Epithelial cell of esophagus (primary cell): ENCODE results near the gene SLC40A1.

ENCODE experiments used
- DNase-seq: peaks from one replicate; pipeline ENCODE4 v3.0.0; 2010; ENCODE audit warnings: low read depth
- H3K4me3 ChIP-seq: 2 replicates; pipeline ENCODE4 v1.5.1; 2011; ENCODE audit warnings: mild to moderate bottlenecking, low read length, control low read depth
- CTCF ChIP-seq: IDR thresholded peaks from 2 replicates; pipeline ENCODE4 v1.5.1; 2011; ENCODE audit warnings: low read depth, mild to moderate bottlenecking, low read length, control low read depth, inconsistent platforms; ENCODE audit not compliant: insufficient read depth; ENCODE audit errors: missing control alignments

The SLC40A1 gene

GRCh38 chr2:189514104-189514503, 66.5 kb downstream of the SLC40A1 start:
- no peak for DNase-seq
- H3K4me3 ChIP-seq: no peak overlapping the region
- TF ChIP-seq CTCF: no peak

GRCh38 chr2:189512879-189513278, 67.7 kb downstream of the SLC40A1 start:
- TF ChIP-seq CTCF: no peak
- no peak overlapping the region for H3K4me3 ChIP-seq
- no peak for DNase-seq

- DNase-seq: no peak
- H3K4me3 ChIP-seq: no peak overlapping the region
- no peak for TF ChIP-seq CTCF
These were observed 68.6 kb downstream of the SLC40A1 start for GRCh38 chr2:189511960-189512319.

GRCh38 chr2:189511210-189511959, 69.2 kb downstream of the SLC40A1 start:
- no peak for TF ChIP-seq CTCF
- H3K4me3 ChIP-seq: no peak overlapping the region
- DNase-seq: no peak
